Measurements from ENCODE around the gene TTC28.

TTC28 gene

GRCh38 chr22:28129319-28129962 lies 550.2 kb downstream of the TTC28 start:
- no peaks in the 10 kb centered on the region for H3K4me1 ChIP-seq (ENCODE audit: control insufficient read depth, insufficient read depth, low read length)
- no peak overlapping the region for H3K4me3 ChIP-seq (ENCODE audit: low read length)
- no peaks in the 10 kb centered on the region for H3K36me3 ChIP-seq (ENCODE audit: control insufficient read depth, insufficient read depth, low read length)
- no peak overlapping the region for H3K9ac ChIP-seq (ENCODE audit: low read length)
- no peaks in the 10 kb centered on the region for H3K27me3 ChIP-seq (ENCODE audit: control insufficient read depth, insufficient read depth, low read length)
- no peaks in the 10 kb centered on the region for H3K9me3 ChIP-seq (ENCODE audit: control insufficient read depth, low read length)

- Histone ChIP-seq H3K9ac (ENCODE audit: low read length) (no peak overlapping the region), H3K4me1 (ENCODE audit: control insufficient read depth, insufficient read depth, low read length) (no peaks in the 10 kb centered on the region), H3K9me3 (ENCODE audit: control insufficient read depth, low read length) (no peaks in the 10 kb centered on the region), H3K36me3 (ENCODE audit: control insufficient read depth, insufficient read depth, low read length) (no peaks in the 10 kb centered on the region), H3K4me3 (ENCODE audit: low read length) (no peak overlapping the region), H3K27me3 (ENCODE audit: control insufficient read depth, insufficient read depth, low read length) (no peaks in the 10 kb centered on the region)
These were observed 550.8 kb downstream of the TTC28 start for GRCh38 chr22:28128827-28129226.

GRCh38 chr22:28125799-28126198 lies 553.8 kb downstream of the TTC28 start:
- Histone ChIP-seq H3K4me1 (ENCODE audit: control insufficient read depth, insufficient read depth, low read length) (peaks cover 5% of the 10 kb centered on the region), H3K9ac (ENCODE audit: low read length) (no peak overlapping the region), H3K4me3 (ENCODE audit: low read length) (no peak overlapping the region), H3K36me3 (ENCODE audit: control insufficient read depth, insufficient read depth, low read length) (no peaks in the 10 kb centered on the region), H3K27me3 (ENCODE audit: control insufficient read depth, insufficient read depth, low read length) (no peaks in the 10 kb centered on the region), H3K9me3 (ENCODE audit: control insufficient read depth, low read length) (no peaks in the 10 kb centered on the region)

GRCh38 chr22:28123989-28124766 lies 555.5 kb downstream of the TTC28 start:
- no peaks in the 10 kb centered on the region for H3K27me3 ChIP-seq (ENCODE audit: control insufficient read depth, insufficient read depth, low read length)
- H3K36me3 ChIP-seq (ENCODE audit: control insufficient read depth, insufficient read depth, low read length) = no peaks in the 10 kb centered on the region
- H3K9ac ChIP-seq (ENCODE audit: low read length) = no peak overlapping the region
- H3K9me3 ChIP-seq (ENCODE audit: control insufficient read depth, low read length) = no peaks in the 10 kb centered on the region
- no peak overlapping the region for H3K4me3 ChIP-seq (ENCODE audit: low read length)
- peaks cover 5% of the 10 kb centered on the region for H3K4me1 ChIP-seq (ENCODE audit: control insufficient read depth, insufficient read depth, low read length)

- Histone ChIP-seq H3K27me3 (ENCODE audit: control insufficient read depth, insufficient read depth, low read length) (no peaks in the 10 kb centered on the region), H3K9ac (ENCODE audit: low read length) (no peak overlapping the region), H3K9me3 (ENCODE audit: control insufficient read depth, low read length) (no peaks in the 10 kb centered on the region), H3K4me3 (ENCODE audit: low read length) (no peak overlapping the region), H3K36me3 (ENCODE audit: control insufficient read depth, insufficient read depth, low read length) (no peaks in the 10 kb centered on the region), H3K4me1 (ENCODE audit: control insufficient read depth, insufficient read depth, low read length) (peaks cover 5% of the 10 kb centered on the region)
These were observed 558.7 kb downstream of the TTC28 start for GRCh38 chr22:28120691-28121592.

- H3K27me3 ChIP-seq (ENCODE audit: control insufficient read depth, insufficient read depth, low read length) = no peaks in the 10 kb centered on the region
These were observed 560.5 kb downstream of the TTC28 start for GRCh38 chr22:28118957-28119631.

GRCh38 chr22:28116219-28116673 lies 563.4 kb downstream of the TTC28 start:
- H3K9me3 ChIP-seq (ENCODE audit: control insufficient read depth, low read length) = no peaks in the 10 kb centered on the region
- no peak overlapping the region for H3K9ac ChIP-seq (ENCODE audit: low read length)
- H3K36me3 ChIP-seq (ENCODE audit: control insufficient read depth, insufficient read depth, low read length) = no peaks in the 10 kb centered on the region
- no peaks in the 10 kb centered on the region for H3K27me3 ChIP-seq (ENCODE audit: control insufficient read depth, insufficient read depth, low read length)
- H3K4me1 ChIP-seq (ENCODE audit: control insufficient read depth, insufficient read depth, low read length) = peaks cover 12% of the 10 kb centered on the region
- no peak overlapping the region for H3K4me3 ChIP-seq (ENCODE audit: low read length)

More at GRCh38 chr22:28118957-28119631, 560.5 kb downstream of the TTC28 start:
- Histone ChIP-seq H3K9ac (ENCODE audit: low read length) (no peak overlapping the region), H3K36me3 (ENCODE audit: control insufficient read depth, insufficient read depth, low read length) (no peaks in the 10 kb centered on the region), H3K4me3 (ENCODE audit: low read length) (no peak overlapping the region), H3K9me3 (ENCODE audit: control insufficient read depth, low read length) (no peaks in the 10 kb centered on the region), H3K4me1 (ENCODE audit: control insufficient read depth, insufficient read depth, low read length) (peaks cover 5% of the 10 kb centered on the region)

GRCh38 chr22:28115426-28115825 lies 564.2 kb downstream of the TTC28 start:
- H3K36me3 ChIP-seq (ENCODE audit: control insufficient read depth, insufficient read depth, low read length) = no peaks in the 10 kb centered on the region
- H3K27me3 ChIP-seq (ENCODE audit: control insufficient read depth, insufficient read depth, low read length) = no peaks in the 10 kb centered on the region
- peaks cover 8% of the 10 kb centered on the region for H3K4me1 ChIP-seq (ENCODE audit: control insufficient read depth, insufficient read depth, low read length)
- H3K4me3 ChIP-seq (ENCODE audit: low read length) = no peak overlapping the region
- no peak overlapping the region for H3K9ac ChIP-seq (ENCODE audit: low read length)
- H3K9me3 ChIP-seq (ENCODE audit: control insufficient read depth, low read length) = no peaks in the 10 kb centered on the region

- Histone ChIP-seq H3K9me3 (ENCODE audit: control insufficient read depth, low read length) (no peaks in the 10 kb centered on the region), H3K36me3 (ENCODE audit: control insufficient read depth, insufficient read depth, low read length) (no peaks in the 10 kb centered on the region), H3K9ac (ENCODE audit: low read length) (no peak overlapping the region), H3K4me1 (ENCODE audit: control insufficient read depth, insufficient read depth, low read length) (peaks cover 8% of the 10 kb centered on the region), H3K4me3 (ENCODE audit: low read length) (no peak overlapping the region), H3K27me3 (ENCODE audit: control insufficient read depth, insufficient read depth, low read length) (no peaks in the 10 kb centered on the region)
These were observed 567.0 kb downstream of the TTC28 start for GRCh38 chr22:28112548-28113043.

- Histone ChIP-seq H3K4me1 (ENCODE audit: control insufficient read depth, insufficient read depth, low read length) (peaks cover 8% of the 10 kb centered on the region), H3K4me3 (ENCODE audit: low read length) (no peak overlapping the region), H3K27me3 (ENCODE audit: control insufficient read depth, insufficient read depth, low read length) (no peaks in the 10 kb centered on the region), H3K9ac (ENCODE audit: low read length) (no peak overlapping the region), H3K9me3 (ENCODE audit: control insufficient read depth, low read length) (no peaks in the 10 kb centered on the region), H3K36me3 (ENCODE audit: control insufficient read depth, insufficient read depth, low read length) (no peaks in the 10 kb centered on the region)
These were observed 567.5 kb downstream of the TTC28 start for GRCh38 chr22:28112190-28112544.

- peaks cover 8% of the 10 kb centered on the region for H3K4me1 ChIP-seq (ENCODE audit: control insufficient read depth, insufficient read depth, low read length)
- no peaks in the 10 kb centered on the region for H3K9me3 ChIP-seq (ENCODE audit: control insufficient read depth, low read length)
- no peaks in the 10 kb centered on the region for H3K36me3 ChIP-seq (ENCODE audit: control insufficient read depth, insufficient read depth, low read length)
- no peaks in the 10 kb centered on the region for H3K27me3 ChIP-seq (ENCODE audit: control insufficient read depth, insufficient read depth, low read length)
- no peak overlapping the region for H3K9ac ChIP-seq (ENCODE audit: low read length)
- H3K4me3 ChIP-seq (ENCODE audit: low read length) = no peak overlapping the region
These were observed 568.0 kb downstream of the TTC28 start for GRCh38 chr22:28111501-28112189.
